ENCODE measurements around the gene C16orf86. TPM values are rescaled to one million over a fixed set of nuclear protein-coding genes. Genes with fewer than 3 reads are reported as not detected.

Gene C16orf86
- total RNA-seq, 4 donors from 2014 or later: 5.0 to 8.3 (median 7.6) TPM

DNA sequence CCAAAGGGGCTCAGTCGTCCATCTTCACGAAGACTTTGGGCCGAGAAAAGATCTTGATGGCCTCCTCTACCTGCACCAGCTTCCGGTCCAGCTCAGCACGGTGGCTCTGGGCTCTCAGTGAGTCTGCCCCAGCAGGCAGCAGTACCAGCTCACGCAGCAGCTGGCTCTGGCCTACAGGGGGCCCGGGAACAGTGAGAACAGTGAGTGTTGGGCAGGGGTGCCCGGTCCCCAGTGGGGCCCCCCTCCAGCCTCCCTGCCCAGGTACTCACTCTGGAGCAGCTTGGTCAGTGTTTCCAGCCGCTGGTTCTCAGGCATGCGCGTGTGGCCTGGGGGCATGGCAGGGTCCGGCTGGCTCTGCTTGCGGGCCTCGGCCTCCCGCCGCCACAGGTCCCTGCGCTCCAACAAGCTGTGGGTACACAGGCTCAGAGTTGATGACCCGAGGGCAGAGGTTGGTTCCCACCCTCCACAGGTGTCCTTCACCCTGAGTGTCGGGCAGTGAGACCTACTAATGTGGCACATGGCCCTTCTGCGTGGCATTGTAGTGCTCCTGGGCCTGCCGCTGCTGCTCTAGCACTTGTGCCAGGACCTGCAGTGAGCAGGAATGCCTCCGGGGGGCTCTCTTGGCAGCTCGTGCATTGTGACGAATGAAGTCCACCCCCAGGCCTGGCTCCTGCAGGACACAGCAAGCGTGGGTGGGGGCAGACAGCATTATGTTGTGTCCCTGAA lies 3.3 kb upstream of the C16orf86 start:
- no peak for DNase-seq (ENCODE audit: low spot score)
- TF ChIP-seq, protein P1, sequence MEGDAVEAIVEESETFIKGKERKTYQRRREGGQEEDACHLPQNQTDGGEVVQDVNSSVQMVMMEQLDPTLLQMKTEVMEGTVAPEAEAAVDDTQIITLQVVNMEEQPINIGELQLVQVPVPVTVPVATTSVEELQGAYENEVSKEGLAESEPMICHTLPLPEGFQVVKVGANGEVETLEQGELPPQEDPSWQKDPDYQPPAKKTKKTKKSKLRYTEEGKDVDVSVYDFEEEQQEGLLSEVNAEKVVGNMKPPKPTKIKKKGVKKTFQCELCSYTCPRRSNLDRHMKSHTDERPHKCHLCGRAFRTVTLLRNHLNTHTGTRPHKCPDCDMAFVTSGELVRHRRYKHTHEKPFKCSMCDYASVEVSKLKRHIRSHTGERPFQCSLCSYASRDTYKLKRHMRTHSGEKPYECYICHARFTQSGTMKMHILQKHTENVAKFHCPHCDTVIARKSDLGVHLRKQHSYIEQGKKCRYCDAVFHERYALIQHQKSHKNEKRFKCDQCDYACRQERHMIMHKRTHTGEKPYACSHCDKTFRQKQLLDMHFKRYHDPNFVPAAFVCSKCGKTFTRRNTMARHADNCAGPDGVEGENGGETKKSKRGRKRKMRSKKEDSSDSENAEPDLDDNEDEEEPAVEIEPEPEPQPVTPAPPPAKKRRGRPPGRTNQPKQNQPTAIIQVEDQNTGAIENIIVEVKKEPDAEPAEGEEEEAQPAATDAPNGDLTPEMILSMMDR (IDR thresholded peaks at IDR 0.05): no peak
- no peak for ATAC-seq (ENCODE audit: low FRiP score)

DNA sequence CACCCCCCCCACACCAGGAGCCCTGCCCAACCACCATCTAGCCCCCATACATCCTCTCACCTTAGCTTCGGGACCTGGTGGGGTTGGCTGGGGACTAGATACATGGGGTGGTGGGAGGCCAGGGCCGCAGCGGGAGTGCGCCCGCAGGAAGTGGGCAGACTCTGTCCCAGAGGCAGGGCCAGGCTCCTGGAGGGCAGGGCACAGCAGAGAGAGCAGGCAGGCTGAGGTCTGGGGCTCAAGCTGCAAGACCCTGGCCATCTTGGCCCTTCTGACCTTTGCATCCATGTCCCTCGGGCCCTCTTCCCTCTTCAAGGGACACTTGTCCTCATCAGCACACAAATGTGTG lies 2.8 kb upstream of the C16orf86 start:
- no peak for ATAC-seq (ENCODE audit: low FRiP score)
- DNase-seq (ENCODE audit: low spot score): no peak
- TF ChIP-seq, protein P1 (IDR thresholded peaks at IDR 0.05): no peak

DNA sequence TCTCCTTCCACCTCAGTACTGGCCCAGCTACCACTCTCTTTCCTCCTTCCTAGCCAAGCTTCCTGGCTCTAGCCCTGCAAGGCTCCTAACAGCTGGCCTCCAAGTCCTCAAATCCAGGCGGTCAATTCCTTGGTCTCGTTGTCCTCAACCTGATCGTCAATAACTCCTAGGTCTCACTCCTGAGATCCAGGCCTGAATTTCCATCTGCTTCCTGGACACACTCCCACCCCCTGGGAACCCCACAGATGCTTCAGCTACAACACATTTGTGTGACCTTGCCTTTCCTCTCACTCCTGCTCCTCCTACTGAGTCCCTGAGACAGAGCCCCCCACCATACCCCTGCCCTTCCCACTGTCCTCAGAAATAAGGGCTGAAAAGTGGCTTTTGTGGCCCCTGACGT lies 2.4 kb upstream of the C16orf86 start:
- ATAC-seq (ENCODE audit: low FRiP score) (no peak), DNase-seq (ENCODE audit: low spot score) (no peak)
- TF ChIP-seq, protein P1 (IDR thresholded peaks at IDR 0.05): no peak

DNA sequence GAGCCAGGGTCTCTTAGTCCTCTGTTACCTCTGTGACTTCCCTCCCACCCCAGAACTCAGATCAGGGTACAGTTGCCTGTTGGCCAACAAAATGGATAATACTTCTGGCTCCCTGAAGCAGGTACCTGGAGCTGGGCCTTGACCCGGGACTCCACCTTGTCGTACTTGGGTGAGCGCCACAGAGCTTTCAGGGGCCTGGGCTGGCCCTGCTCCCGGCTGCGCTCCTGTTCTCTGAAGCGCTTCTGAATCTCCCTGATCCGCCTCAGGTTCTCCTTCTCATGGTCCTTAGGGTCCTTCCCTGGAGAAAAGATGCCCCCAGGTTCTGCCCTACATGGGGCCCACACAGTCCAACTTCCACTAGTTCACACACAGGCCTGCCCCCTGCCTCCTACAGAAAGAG lies 1.7 kb upstream of the C16orf86 start:
- DNase-seq (ENCODE audit: low spot score): no peak
- TF ChIP-seq, protein P1 (IDR thresholded peaks at IDR 0.05): no peak
- no peak for ATAC-seq (ENCODE audit: low FRiP score)

DNA sequence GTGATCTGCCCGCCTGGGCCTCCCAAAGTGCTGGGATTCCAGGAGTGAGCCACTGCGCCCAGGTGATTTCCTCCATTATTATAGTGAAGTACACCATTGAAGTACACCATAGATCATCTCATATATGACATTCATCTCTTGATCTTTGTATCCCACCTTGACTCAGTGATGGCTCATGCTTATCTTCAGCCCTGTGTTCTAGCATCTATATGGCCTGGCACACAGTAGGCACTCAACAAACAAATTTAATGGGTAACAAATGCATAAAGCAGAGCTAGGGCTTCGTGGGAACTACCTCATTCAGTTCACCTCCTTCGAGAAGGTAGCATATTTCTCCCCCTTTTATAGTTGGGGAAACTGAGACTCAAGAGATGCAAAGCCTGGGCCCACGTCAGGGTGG lies 1.0 kb upstream of the C16orf86 start:
- no peak for ATAC-seq (ENCODE audit: low FRiP score)
- TF ChIP-seq, protein P1 (IDR thresholded peaks at IDR 0.05): no peak
- DNase-seq (ENCODE audit: low spot score): no peak

DNA sequence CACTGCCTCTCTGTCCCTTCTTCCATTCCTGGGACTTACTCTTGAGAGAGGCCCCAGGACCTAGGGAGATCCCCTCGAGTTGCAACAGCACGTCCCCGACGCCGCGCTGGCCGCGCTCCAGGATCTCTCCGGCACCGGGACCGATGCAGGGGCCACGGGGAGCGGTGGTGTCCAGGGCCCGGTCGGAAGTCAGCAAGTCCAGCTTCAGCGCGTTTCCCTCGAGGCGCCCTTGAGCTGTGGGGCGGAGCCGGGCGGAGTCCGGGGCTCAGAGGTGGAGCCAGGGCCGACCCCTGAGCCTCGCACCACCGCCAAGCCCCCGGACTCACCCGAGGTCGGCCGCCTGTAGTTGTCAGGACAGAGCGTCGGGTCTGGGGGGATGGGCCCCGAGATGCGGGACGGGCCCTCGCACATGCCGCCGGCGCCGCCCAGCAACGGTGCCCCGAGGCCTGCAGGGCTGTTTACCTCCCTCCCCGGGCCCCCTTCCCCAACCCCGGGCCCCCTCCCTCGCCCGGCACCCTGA lies 522 bp upstream of the C16orf86 start:
- DNase-seq (ENCODE audit: low spot score) (no peak), ATAC-seq (ENCODE audit: low FRiP score) (no peak)
- TF ChIP-seq, protein P1 (IDR thresholded peaks at IDR 0.05): no peak

DNA sequence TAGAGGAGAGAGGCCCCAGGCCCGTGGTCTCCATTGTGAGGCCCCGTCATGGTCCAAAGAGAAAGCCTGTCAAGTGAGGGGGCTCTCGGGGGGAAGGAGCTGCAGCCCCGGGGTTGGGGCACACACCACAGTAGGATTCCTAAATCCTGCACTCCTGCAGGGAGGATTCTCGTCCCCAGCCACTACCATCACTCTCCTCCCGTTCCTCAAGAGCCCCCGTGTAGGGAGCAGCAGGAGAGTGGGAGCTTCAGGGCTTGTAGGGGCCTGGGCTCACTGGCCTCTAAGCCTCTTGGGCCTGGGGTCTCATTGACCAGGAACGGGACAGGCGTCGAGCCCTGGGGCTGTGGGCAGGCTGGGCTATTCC lies 821 bp downstream of the C16orf86 start:
- DNase-seq (ENCODE audit: low spot score) (no peak), ATAC-seq (ENCODE audit: low FRiP score) (peak; percentile 2)
- TF ChIP-seq, protein P1 (IDR thresholded peaks at IDR 0.05): no peak
